NCI-H1417 treated with DMSO at 0.1 percent for 48 hours (cell line): Measurements from ENCODE around the gene KLHL1.

ENCODE experiments used
- DNase-seq: peaks from one replicate; lab custom pipeline; 2025; lab: John Stamatoyannopoulos, UW

The KLHL1 gene

DNA sequence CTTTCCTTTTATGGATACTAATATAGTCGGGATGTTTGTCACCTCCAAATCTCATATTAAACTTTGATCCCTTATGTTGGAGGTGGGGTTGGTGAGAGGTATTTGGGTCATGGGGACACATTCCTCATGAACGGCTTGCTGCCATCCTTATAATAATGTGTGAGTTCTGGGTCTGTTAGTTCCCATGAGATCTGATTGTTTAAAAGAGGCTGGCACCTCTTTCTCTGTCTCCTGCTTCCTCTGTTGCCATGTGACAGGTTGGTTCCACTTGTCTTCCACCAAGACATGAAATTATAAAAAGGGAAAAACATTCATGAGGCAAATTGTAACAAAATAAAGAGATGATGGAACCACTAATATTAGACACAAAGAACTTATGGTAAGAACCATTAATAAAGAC lies 108.4 kb downstream of the KLHL1 start:
- no peak for DNase-seq

DNA sequence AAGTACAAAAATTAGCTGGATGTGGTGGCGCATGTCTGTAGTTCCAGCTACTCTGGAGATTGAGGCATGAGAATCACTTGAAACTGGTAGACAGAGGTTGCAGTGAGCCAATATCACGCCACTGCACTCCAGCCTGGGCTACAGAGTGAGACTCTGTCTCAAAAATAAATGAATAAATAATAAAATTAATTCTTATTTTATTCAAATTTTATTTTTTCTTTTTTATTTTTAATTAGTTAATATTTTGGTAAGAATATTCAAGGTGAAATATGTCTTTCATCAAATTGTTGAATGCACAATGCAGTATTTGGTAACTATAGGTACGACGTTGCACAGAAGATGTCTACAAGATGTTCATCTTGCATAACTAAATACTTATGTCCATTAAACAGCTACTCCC lies 111.2 kb downstream of the KLHL1 start:
- no peak for DNase-seq

DNA sequence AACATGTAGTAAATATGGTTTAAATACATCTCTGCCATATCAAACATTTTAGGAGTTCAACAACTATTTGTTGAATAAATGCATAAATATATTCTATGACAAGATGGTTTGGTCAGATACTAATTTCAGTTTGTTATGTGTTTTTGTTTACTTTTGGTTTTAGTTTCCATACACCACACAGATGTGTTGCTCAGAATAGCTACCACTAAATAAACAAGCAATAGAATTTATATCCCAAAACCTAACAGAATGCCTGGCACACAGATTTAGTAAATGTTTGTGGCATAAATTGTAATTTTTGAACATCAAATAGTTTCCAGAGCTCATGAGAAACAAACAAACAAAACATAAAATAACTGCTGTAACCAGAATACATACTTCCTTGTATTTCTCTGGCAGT lies 127.5 kb downstream of the KLHL1 start:
- no peak for DNase-seq

DNA sequence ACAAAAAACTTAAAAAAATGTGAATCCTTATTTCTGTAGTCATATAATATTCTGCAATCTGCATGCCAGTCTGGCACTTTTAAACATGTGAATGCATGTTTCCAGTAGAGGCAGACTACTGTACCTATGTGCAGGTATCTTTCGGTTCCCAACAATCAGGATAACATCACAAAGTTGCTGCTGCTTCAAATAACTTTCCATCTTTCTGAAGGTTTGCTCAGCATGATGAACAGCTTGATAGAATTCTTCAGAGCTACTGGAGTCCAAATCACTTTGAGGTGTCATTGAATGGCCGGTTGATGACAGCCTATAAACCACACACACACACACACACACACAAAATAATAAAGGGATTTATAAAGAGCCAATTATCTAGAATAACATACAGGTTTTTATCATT lies 132.8 kb downstream of the KLHL1 start:
- no peak for DNase-seq

DNA sequence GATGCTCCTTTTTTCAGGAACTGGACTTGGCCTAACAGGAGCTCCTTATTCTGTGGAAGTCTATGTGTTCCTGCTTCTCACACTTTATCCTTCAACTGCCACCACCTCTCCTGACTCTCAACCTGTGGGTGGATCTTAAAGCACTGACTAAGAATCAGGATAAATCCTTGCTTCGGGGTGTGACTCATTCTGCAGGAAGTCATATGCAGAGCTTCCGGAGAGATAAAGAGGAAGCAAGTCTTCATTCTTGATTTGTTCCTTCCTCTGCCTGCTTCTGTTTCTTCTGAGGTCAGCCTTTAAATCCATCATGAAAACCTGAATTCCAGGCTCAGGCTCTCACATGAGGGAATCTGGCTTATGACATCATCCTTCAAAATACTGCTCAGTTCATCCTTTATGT lies 137.7 kb downstream of the KLHL1 start:
- no peak for DNase-seq

DNA sequence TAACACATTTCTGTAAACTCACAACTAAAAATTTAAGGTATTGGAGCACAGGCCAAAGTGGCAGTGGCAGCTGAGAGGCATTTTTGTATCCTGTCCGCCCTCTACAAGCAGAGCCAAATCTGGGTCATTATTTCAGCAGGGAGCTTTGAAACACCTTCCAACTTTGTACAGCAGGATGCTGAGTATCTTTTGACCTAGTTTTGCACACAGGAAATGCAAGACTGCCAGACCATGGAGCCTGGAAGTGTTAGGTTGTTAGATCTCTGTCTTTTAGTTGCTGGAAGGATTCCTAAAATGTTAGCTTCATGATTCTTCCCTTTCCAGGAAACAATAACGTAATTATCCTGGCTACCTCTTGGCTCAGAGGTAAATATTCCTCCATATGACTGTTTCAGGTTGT lies 149.2 kb downstream of the KLHL1 start:
- DNase-seq: no peak

DNA sequence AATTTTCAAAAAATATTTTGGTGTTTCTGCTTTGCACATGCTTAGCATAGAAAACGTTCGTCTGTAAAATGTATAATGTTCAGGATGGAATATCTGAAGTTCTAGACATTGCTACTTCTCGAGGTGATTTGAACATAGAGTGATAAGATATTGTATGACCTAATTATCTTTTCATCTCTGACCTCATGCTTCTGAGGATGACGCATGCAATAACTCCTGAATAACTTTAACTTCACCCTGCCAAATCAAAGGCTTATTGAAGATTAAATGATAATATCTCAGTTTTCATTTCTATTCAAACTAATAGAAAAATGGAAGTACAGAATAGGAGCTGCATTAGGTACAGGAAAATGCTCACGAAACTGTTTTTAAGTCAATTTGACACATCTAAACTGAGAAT lies 151.4 kb downstream of the KLHL1 start:
- DNase-seq: no peak

DNA sequence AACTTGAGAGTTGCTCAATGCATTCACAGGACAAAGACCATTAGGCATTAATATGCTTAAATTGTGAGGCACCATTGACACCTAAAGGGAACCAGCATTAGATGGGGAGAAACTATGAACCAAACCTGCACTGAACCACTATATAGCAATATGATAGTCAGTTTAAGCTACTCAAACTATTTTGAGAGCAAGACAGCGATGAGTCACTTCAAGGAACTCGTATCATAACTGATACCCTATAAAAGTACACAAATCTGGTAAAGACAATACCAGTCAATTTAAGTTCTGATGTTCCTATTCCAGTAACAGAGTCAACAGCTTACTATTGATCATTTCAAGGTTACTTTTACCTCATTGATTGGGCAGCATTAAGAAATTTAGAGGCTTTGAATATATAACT lies 151.9 kb downstream of the KLHL1 start:
- DNase-seq: no peak

DNA sequence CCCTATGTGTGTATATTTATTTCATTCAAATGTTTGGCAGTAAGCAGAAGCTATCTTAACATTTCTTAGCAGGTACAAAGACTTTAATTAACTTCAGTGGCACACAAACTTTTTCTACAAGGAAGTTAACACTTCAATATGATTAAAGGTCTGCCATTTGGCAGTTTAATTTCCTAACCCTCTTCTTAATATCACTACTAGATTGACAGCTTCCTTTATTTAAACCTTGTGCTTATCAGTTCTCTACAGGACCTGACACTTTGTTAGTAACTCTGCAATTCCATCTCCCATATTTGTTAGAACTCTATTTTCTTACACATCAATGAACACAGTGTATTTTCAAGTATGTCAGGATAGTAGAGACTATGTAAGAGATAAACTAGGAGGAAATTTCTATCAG lies 153.0 kb downstream of the KLHL1 start:
- DNase-seq: no peak

DNA sequence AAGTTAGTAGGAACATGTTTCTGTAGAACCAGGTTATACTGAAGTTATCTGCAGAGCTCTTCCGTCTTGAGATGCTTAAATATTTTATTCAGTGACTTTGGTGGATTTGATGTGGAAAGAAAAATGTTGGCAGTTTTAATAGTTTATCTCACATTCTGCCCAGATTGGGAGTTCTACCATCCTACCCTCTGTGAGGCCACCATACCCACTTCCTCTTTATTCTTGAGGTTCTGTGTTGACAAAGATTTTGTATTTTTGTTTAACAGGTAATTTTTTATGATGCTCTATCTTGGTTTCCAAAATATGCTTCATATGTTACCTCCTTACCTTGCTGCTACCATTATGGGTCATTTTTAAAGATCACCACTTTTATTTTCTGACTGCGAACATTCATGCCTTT lies 156.8 kb downstream of the KLHL1 start:
- DNase-seq: no peak

DNA sequence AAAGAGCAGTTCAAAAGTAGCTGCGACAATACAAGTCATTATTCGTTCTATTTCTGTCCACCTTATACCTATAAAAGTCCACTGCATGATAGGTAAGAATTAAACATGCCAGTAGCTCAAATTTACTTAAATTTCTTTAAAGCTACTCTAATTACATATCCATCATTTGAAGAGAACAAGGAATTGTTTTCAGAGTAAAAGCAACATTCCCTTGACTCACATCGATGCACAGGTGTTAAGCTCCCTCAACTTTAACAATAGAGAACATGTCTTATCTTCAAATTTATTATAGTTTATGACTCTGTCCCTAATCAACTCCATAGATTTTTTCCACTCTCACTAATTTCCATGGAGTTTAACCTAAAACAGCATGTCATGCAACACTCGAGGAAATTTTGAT lies 158.1 kb downstream of the KLHL1 start:
- DNase-seq: no peak

DNA sequence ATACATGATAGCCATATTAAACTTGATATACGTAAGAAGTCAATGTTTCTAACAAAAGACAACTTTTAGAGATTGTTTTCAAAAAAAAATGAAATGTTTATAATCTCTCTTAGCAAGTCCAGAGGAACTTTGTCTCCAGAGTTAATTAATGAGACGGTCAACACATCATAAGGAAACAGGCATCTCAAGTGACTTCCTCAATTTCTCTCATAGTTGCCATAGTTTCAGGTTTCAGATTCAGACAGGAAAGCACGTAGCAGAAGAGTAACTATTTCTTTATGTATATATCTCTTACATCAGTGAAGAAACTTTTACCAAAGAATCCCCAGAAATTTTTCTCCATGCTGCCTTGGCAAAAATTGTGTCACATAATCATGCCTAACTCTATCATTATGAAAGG lies 160.2 kb downstream of the KLHL1 start:
- no peak for DNase-seq

DNA sequence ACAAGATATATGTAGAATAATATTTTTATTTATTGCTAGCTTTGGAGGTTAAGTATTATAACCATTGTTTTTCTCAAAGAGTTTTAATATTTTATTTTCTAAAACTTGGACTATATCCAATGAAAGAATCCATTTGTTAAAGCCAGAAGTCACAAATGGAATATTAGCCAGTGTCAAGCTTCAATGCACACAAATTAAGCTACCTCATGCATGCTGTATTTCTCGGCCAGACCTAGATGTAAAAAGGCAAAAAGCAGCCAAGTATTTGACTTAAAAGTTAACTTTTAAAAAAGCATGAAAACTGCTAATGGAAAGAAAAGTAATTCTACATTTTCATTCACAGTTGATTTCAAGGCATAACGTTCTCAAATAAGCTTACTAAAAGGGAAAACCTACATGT lies 160.7 kb downstream of the KLHL1 start:
- DNase-seq: no peak

DNA sequence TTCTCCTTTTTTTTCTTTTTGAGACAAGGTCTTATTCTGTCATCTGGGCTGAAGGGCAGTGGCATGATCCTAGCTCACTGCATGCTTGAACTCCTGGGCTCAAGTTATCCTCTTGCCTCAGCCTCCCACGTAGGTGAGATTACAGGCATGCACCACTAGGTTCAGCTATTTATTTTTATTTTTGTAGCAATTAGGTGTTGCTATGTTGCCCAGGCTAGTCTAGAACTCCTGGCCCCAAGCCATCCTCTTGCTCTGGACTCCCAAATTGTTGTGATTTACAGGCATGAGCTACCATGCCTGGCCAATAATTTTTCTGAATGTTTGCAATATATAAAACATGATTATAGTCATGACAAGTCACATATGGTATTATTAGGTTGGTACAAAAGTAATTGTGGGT lies 161.7 kb downstream of the KLHL1 start:
- DNase-seq: no peak

DNA sequence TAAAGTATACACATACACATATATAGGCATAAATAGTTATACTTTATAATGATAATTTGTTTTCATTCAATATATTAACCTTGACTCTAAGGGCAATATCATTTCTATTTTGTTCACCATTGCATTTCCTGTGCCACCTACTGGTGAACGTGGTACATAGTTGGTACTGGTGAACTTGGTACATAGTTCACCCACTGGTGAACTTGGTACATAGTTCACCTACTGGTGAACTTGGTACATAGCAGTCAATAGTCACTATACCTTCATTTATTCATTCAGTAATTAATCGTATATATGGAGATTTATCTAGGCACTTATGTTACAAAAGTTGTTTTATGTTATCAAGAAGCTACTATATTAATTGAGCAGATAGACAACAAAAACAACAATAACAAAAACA lies 173.2 kb downstream of the KLHL1 start:
- no peak for DNase-seq

DNA sequence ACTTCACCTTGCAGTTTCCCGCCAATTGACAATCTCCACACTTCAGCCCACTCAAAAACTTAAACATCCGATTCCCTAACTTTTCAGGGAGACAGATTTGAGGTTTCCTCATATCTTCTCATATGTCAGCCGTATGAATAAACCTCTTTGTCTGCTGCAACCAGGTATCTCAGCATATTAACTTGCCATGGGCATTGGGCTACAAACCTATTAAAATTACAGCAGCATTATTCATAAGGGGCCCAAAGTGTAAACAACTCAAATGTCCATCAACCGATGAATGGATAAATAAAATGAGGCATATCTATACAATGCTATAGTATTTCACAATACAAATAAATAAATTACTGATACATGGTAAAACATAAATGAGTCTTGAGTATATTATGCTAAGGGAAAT lies 180.0 kb downstream of the KLHL1 start:
- no peak for DNase-seq

DNA sequence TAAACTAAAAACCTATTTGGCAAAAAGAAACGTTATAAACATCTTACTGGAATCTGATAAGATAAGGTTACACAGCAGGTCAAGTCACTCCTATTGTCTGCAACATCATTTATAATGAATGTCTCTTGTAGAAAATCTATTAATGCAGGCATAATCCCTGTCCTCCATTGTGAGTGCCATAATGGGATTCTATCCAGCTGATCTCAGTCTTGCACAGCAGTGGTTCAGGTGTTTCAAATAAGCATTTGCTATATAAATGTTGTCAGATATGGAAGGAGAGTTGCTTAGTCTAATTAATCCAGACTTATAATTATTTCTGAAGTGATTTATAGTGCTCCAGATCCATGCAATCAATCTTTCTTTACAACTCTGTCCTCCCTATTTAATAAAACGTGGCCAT lies 187.1 kb downstream of the KLHL1 start:
- DNase-seq: peak; percentile 94

DNA sequence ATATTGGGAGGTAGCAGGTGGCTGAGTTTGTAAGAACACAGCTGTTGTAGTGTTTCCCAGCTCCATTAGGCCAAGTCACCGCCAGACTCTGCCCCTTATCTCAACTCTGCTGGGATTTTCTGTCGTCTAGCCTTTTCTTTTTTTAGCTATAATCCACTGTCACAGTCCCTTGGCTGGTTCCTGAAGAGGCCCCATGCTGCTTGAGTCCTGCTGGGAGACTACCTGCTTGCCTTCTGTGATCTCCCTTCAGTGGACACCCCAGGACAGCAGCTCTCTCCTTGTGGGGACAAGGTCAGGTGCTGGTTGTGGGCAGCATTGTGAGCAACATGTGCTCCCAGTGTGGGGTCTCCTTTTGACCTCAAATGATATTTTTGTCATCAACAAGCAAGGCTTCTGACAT lies 195.6 kb downstream of the KLHL1 start:
- no peak for DNase-seq

DNA sequence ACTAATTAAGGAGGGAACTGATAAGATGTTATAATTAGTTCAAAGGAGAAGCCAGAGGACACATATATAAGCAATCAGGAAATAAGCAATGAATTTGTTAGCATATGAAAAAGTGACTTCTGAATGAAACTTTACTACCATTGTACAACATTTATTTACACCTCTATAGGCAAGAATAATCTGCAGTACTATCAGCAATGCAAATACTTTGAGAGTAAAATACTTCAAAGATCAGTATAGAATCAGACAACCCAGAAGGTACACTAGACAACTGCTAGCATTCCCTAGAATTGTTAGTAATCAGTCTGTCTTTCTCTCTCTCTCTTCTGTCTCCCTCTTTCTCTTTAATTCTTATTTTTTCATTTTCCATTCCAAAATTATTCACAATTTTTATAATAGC lies 197.5 kb downstream of the KLHL1 start:
- no peak for DNase-seq

DNA sequence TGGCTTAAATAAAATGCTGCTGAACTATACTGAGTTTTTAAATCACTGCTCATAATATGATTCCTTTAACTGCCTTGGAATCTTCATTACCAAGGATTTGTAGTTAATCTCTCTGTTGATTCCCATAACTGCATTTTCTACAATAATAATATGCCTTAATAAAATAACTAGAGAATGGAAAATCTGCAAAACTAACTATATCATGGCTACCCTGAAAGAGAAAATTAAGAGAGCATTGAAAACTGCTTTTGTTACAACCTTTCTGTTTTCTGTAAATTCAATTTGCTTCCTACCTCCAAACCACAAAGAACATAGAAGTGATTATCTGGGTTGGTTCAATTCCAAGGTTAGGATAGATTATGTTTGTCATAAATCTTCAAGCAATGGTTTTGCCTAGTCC lies 203.5 kb downstream of the KLHL1 start:
- DNase-seq: no peak

DNA sequence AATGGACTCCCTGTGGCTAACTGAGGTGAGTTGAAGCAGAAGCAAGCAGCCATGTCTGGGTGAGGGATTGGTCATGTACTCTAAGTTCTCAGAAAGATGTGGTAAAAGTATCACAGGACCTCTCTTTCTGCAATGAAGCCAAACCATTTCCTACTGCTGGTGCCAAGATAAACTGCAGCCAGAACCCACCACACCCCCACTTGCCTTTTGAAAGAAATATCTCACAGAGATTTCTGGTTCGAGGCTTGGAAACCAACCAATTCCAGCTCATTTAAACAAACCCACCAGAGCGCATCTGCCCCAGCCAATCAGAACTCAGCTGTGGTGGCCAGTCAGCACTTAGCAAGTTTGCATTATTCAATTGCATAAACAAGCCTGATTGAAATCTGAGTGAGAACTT lies 205.2 kb downstream of the KLHL1 start:
- DNase-seq: no peak

DNA sequence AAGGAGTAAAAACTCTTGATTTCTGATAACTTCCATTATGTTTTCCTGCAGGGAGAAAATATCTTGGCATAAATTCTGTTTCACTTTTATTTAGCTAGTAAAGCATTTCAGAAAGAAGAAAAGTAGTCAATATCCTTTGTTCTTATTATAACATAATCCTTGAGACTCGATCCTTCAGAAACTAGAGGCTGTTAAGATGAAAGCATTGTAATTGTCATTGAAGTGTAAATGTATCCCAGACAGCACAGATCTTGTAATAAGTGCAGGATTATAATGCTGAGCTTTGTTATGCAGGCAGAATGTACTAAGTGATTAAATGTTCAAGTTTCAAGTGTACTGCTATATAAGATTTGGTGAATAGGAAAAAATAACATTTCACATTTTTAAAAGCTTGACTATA lies 225.8 kb downstream of the KLHL1 start:
- no peak for DNase-seq

DNA sequence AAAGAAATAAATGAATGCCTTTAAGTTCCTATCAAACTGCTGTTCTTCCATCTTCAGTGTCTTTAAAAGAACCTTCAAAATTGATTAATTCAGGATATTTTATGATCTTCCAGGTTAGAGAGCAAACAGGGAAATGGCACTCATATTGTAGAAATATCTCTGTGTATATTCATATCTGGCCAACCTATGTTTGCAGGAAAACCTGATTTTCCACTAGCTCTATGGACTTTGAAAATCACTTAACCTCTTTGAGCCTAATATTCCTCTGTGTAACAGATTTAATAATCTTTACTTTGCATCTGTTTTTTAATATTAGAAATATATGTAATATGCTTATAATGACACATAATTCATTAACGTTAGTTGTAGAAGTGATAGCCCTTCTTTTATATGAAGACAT lies 228.3 kb downstream of the KLHL1 start:
- no peak for DNase-seq

DNA sequence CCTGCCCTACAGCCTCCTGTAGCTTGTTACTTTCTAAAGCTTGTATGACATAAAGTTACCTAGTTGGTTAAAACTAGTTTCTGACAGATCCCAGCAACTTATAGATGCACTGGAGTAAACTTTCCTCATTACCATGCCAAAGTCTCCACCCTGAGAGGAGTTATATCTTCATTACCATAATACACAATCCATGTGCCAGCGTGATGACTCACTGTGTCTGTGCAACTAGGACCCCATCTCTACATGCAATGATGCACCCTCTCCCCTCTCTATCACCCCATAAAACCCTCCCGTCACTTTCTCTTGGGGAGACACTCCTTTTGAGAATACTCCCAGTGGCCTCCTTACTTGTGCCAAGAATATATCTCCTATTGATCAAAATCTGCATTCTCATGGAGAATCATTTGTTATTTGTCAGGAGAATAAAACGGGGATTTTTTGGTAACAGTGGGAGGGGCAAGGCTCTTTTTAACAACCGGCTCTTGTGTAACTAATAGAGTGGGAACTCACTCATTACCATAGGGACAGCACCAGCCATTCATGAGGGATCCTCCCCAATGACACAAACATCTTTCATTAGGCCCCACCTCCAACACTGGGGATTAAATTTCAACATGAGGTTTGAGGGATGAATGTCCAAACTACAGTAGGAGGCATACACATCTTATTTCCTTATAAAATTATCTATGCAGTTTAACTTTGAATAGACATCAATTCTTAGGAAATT lies 235.8 kb downstream of the KLHL1 start:
- DNase-seq: no peak

DNA sequence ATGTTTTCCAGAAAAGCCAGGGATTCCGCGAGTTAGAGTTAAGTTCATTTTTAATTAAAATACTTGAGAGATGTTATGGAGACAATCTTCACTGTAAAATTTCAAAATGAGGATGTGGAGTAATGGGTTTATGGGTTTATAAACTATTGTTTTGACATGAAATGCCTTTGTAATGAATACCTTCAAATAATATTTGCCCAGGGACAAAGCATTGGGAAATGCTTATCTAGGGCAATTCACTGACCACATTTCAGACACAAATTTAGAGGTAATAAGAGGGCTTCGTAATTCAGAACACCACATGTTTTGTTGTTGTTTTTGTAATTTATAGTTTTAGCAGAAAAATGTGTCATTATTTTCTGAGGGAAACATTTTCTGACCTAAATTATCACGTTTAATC lies 241.7 kb downstream of the KLHL1 start:
- no peak for DNase-seq
